Tibial artery (tissue), 4 donors: ENCODE measurements around the gene ANKRD22.

Experiments used
- DNase-seq, 2 donors: peaks; one replicate each; pipeline ENCODE4 v3.0.0-alpha.2; 2019
- H3K27ac ChIP-seq, 2 donors: fragments of 200-600 bp; sonication (generic) in 1 of 2; 1 replicate in 1 of 2; 2 replicates in 1 of 2; pipeline ENCODE4 v1.5.1; 2018 to 2019; ENCODE audit warnings: mild to moderate bottlenecking in 1 of 2
- H3K27me3 ChIP-seq, 2 donors: fragments of 200-600 bp; sonication (generic) in 1 of 2; one replicate each; pipeline versions ENCODE4 v1.5.1 to v1.6.0; 2016 to 2019
- H3K36me3 ChIP-seq, 3 donors: fragments of 200-600 bp; sonication (generic) in 2 of 3; one replicate each; pipeline ENCODE4 v1.5.1; 2016 to 2019; ENCODE audit warnings: mild to moderate bottlenecking in 2 of 3
- H3K4me1 ChIP-seq, 4 donors: fragments of 200-600 bp; sonication (generic) in 2 of 4; 1 replicate in 3 of 4; 2 replicates in 1 of 4; pipeline ENCODE4 v1.5.1; 2016 to 2019
- H3K4me3 ChIP-seq, 2 donors: fragments of 200-600 bp; sonication (generic) in 1 of 2; 1 replicate in 1 of 2; 2 replicates in 1 of 2; pipeline ENCODE4 v1.5.1; 2018 to 2019; ENCODE audit warnings: mild to moderate bottlenecking in 2 of 2
- H3K9me3 ChIP-seq, 3 donors: fragments of 200-600 bp; sonication (generic) in 1 of 3; one replicate each; pipeline ENCODE4 v1.5.1; 2016 to 2019
- intact Hi-C: fragments of 100-400 bp; cut with DNase I; formaldehyde crosslinking; loops from one replicate; pipeline ENCODE4 v1.15.0; 2023; ENCODE audit warnings: low total_unique reads
- TF ChIP-seq, protein P1 (sequence below), 2 experiments: fragments of 200-600 bp in 1 of 2; fragments of 450-650 bp in 1 of 2; IDR thresholded peaks; one replicate each; pipeline ENCODE4 v1.5.1; 2017 to 2019; ENCODE audit warnings: antibody characterized with exemption in 2 of 2, mild to moderate bottlenecking in 1 of 2, moderate library complexity in 1 of 2

The ANKRD22 gene

GRCh38 chr10:88849234-88849633, 2.4 kb downstream of the ANKRD22 start:
- intact Hi-C loops, result loop anchor here (10.0 kb wide), 1 partner anchor 176 kb away; no protein-coding TSS in a partner anchor

DNA sequence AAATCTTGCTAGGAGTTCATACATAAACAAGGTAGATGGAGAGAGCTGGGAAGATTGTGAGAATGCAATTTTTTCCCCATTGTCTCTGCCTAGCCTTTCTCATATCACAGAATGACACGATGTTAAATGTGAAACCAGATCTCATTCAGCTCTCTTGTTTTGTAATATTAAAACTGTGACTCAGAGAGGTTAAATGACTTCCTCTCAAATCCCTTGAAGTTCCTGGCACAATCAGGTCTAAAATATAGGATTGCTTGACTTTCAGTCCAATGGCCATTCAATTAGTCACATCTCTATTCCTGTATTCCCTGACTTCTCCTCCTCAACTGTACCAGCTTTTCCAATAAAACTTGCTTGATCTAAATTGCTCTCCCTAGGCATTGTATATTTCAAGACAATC, 3.1 kb downstream of the ANKRD22 start:
- Histone ChIP-seq H3K4me1 (no peaks in the 10 kb centered on the region), H3K4me3 (no peak overlapping the region), H3K27ac (no peak overlapping the region), H3K9me3 (no peaks in the 10 kb centered on the region), H3K27me3 (no peaks in the 10 kb centered on the region), H3K36me3 (no peaks in the 10 kb centered on the region)
- intact Hi-C loops, result loop anchor here (10.0 kb wide), 1 partner anchor 176 kb away; no protein-coding TSS in a partner anchor
- no peak for DNase-seq
- TF ChIP-seq, protein P1, sequence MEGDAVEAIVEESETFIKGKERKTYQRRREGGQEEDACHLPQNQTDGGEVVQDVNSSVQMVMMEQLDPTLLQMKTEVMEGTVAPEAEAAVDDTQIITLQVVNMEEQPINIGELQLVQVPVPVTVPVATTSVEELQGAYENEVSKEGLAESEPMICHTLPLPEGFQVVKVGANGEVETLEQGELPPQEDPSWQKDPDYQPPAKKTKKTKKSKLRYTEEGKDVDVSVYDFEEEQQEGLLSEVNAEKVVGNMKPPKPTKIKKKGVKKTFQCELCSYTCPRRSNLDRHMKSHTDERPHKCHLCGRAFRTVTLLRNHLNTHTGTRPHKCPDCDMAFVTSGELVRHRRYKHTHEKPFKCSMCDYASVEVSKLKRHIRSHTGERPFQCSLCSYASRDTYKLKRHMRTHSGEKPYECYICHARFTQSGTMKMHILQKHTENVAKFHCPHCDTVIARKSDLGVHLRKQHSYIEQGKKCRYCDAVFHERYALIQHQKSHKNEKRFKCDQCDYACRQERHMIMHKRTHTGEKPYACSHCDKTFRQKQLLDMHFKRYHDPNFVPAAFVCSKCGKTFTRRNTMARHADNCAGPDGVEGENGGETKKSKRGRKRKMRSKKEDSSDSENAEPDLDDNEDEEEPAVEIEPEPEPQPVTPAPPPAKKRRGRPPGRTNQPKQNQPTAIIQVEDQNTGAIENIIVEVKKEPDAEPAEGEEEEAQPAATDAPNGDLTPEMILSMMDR (IDR thresholded peaks at IDR 0.05), result no peak

More at GRCh38 chr10:88849234-88849633, 2.4 kb downstream of the ANKRD22 start:
- TF ChIP-seq, protein P1 (IDR thresholded peaks at IDR 0.05), result no peak
- no peaks in the 10 kb centered on the region for H3K4me1 ChIP-seq
- DNase-seq, result no peak
- H3K9me3 ChIP-seq, result no peaks in the 10 kb centered on the region
- no peak overlapping the region for H3K27ac ChIP-seq
- H3K4me3 ChIP-seq, result no peak overlapping the region
- H3K36me3 ChIP-seq, result no peaks in the 10 kb centered on the region
- no peaks in the 10 kb centered on the region for H3K27me3 ChIP-seq

- Histone ChIP-seq H3K27ac (no peak overlapping the region), H3K27me3 (no peaks in the 10 kb centered on the region), H3K36me3 (no peaks in the 10 kb centered on the region), H3K4me1 (no peaks in the 10 kb centered on the region), H3K4me3 (no peak overlapping the region), H3K9me3 (no peaks in the 10 kb centered on the region)
- no peak for DNase-seq
- intact Hi-C loops, result loop anchor here (10.0 kb wide), 1 partner anchor 182 kb away; no protein-coding TSS in a partner anchor
- TF ChIP-seq, protein P1 (IDR thresholded peaks at IDR 0.05), result no peak
Measured at GRCh38 chr10:88843171-88843570, 8.5 kb downstream of the ANKRD22 start.

DNA sequence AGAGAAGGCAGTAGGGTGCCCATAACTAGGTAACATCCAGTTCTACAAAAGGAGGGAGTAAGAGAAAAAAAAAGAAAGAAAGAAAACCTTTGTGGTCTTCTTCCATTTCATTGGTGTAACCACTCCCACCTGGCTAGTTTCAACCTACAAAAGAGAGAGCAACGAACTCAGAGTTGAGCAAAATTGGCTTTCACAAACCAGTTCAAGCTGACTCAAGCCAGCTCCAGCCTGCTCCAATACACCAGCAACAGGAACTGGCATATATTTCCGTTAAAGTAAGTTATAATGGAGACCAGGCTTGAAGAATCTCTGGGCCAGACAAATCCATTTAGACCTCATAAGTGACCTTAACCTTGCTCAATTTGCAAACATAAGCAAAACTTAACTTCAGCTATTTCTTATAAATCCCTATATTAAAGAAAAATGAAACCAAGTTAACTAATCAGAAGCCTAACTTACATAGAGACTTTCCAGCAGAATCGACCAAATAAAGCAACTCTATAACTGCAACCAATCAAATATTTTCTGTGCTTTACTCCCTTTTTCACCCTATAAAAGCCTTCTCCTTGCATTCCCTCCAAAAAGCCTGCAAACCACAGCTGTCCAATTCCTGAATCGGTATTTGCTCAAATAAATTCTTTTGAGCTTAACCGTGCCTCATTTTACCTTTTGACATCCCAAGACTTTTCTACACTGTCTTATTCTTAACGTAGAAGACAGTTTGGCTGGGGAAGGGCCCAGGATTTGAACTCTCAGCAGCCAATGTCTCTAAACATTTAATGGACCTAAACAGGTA, 10.1 kb downstream of the ANKRD22 start:
- intact Hi-C loops, result loop anchor here (10.0 kb wide), 1 partner anchor 183 kb away; no protein-coding TSS in a partner anchor
- H3K4me3 ChIP-seq, result no peak overlapping the region

GRCh38 chr10:88840881-88841280, 10.8 kb downstream of the ANKRD22 start:
- no peaks in the 10 kb centered on the region for H3K36me3 ChIP-seq
- H3K27me3 ChIP-seq, result no peaks in the 10 kb centered on the region
- intact Hi-C loops, result loop anchor here (10.0 kb wide), 1 partner anchor 184 kb away; no protein-coding TSS in a partner anchor
- H3K27ac ChIP-seq, result no peak overlapping the region
- no peak for DNase-seq
- H3K9me3 ChIP-seq, result no peaks in the 10 kb centered on the region
- no peak overlapping the region for H3K4me3 ChIP-seq
- TF ChIP-seq, protein P1 (IDR thresholded peaks at IDR 0.05), result no peak
- H3K4me1 ChIP-seq, result no peaks in the 10 kb centered on the region

More for the DNA sequence above, 10.1 kb downstream of the ANKRD22 start:
- no peak for DNase-seq
- Histone ChIP-seq H3K4me1 (no peaks in the 10 kb centered on the region), H3K36me3 (no peaks in the 10 kb centered on the region), H3K27me3 (no peaks in the 10 kb centered on the region), H3K9me3 (no peaks in the 10 kb centered on the region), H3K27ac (no peak overlapping the region)
- TF ChIP-seq, protein P1 (IDR thresholded peaks at IDR 0.05), result no peak
